Panc1 (cell line): ENCODE data around the gene SARNP.

ENCODE experiments used
- CTCF ChIP-seq: fragments of 450-650 bp; IDR thresholded peaks from 2 replicates; pipeline ENCODE4 v1.5.1; 2017; ENCODE audit warnings: mild to moderate bottlenecking
- POLR2AphosphoS5 ChIP-seq: IDR thresholded peaks from 2 replicates; pipeline ENCODE4 v1.6.1; 2012; ENCODE audit warnings: mild to moderate bottlenecking, low read depth, low read length, moderate library complexity
- REST ChIP-seq, 2 experiments: IDR thresholded peaks; 2 replicates each; pipeline ENCODE4 v1.6.1; 2011 to 2012; ENCODE audit warnings: low read depth in 2 of 2, control low read depth in 1 of 2, low read length in 1 of 2, mild to moderate bottlenecking in 1 of 2, moderate library complexity in 1 of 2; ENCODE audit not compliant: insufficient read depth in 1 of 2
- SIN3A ChIP-seq: IDR thresholded peaks from 2 replicates; pipeline ENCODE4 v1.6.1; 2012; ENCODE audit warnings: low read depth, mild to moderate bottlenecking, low read length, moderate library complexity, borderline replicate concordance; ENCODE audit not compliant: insufficient read depth

- no peak for TF ChIP-seq REST (IDR thresholded peaks at IDR 0.05; ENCODE audit: insufficient read depth in 1 of 2, low read depth in 2 of 2, low read length in 1 of 2)
- no peak for TF ChIP-seq CTCF
- TF ChIP-seq POLR2AphosphoS5: no peak
- no peak for TF ChIP-seq SIN3A
Observed at GRCh38 chr12:55795950-55796349, 21.6 kb downstream of the SARNP start.
